ENCODE results near the gene CLTCL1.

The CLTCL1 gene

GRCh38 chr22:19242699-19243098, 48.8 kb downstream of the CLTCL1 start:
- DNase-seq: no peak

DNA sequence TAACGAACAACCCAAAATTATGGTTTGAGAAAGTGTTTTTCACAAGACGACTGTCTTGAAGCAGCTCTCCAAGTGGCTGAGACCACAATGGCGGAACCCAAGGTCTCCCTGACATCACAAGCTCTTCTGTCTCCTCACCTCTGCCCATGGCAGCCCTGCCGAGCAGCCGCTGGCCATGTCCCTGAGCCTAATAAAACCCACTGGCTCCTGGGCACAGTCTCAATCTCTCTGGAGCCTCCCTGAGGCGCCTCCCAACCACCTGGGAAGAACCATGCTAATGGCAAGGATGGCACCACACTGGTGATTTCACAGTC, 50.0 kb downstream of the CLTCL1 start:
- no peak for DNase-seq

DNA sequence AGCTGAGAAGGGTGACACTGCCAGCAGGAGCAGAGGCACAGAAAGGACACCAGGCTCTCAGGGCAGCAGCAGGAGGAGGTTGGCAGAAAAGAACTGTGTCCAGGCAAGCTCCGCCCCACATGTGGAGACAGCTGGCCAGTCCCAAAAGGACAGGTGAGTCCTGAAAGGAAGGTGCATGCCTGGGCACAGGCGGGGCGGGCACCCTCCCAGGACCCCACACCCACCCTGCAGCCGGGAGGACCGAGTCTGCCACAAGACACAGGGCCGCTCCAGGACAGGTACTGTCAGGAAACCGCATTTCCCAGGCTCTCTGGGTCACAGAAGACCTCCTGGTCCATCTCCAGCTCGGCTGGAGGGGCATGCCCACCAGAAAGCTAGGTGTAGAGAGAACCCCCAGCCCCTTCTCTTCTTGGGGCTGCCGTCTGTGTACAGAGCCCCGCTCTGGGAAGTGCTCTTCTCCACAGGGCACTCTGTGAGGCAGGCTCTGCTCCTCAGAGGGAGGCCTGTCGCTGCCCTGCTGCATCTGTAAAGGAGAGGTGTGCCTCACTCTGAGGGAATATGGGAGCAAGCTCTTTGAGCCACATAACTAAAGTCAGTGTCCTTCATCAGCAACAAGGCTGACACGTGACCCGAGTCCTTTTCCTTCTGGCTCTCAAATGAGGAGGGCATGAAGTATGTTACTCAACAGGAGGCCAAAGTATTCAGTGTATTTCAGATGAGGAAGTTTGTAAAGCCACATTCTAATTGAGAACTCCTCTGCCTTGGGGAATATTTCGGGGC, 50.5 kb downstream of the CLTCL1 start:
- no peak for DNase-seq

DNA sequence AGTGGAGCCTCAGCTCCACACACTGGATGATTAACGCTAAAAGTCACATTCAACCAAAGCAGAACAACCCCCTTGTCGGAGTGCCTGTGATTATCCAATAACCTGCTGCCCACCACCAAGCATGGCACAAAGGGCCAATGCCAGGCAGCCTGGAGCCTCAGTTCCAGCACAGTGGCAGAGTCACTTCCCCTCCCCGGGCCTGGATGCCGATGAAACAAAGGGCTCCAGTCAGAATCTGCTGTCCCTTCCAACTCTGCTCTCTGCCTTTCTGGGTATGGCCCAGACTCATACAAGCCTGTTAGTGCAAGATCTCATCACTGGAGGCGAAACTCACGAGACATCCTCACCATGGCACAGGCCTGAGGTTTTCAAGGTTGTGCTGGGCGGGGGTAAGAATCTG, 52.1 kb downstream of the CLTCL1 start:
- no peak for DNase-seq

DNA sequence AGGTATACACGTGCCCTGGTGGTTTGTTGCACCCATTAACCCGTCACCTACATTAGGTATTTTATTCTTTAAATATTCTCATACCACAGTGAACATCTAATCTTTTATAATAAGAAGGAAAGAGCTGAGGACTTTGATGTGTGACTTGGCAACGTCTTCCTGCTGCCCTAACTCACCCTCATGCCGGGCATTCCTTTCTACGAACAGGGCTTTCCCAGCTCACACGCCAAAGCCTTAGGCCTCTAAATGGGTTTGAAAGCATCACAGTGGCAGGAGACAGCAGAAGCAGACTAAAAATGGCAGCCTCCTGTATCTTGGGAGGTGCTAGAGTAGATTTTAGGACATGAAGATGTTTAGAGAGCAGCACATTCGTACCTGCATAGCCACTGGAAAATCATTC, 52.6 kb downstream of the CLTCL1 start:
- no peak for DNase-seq

DNA sequence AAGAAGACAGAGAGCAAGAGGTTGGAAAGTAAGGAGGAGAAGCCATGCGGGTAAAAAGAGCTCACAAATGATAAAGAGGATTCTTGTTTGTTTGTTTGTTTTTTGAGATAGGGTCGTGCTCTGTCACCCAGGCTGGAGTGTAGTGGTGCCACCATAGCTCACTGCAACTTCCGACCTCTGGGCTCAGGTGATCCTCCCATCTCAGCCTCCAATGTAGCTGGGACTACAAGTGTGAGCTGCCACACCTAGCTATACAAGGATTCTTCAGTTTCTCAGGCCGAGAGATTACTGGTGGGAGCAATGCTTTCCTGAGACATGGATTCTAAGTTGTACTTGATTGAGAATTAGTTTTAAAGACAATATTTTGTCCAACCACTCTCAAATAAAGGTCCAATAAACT, 55.6 kb downstream of the CLTCL1 start:
- no peak for DNase-seq

GRCh38 chr22:19234126-19234896, 57.2 kb downstream of the CLTCL1 start:
- DNase-seq: no peak

GRCh38 chr22:19233189-19233661, 58.3 kb downstream of the CLTCL1 start:
- DNase-seq: no peak

DNA sequence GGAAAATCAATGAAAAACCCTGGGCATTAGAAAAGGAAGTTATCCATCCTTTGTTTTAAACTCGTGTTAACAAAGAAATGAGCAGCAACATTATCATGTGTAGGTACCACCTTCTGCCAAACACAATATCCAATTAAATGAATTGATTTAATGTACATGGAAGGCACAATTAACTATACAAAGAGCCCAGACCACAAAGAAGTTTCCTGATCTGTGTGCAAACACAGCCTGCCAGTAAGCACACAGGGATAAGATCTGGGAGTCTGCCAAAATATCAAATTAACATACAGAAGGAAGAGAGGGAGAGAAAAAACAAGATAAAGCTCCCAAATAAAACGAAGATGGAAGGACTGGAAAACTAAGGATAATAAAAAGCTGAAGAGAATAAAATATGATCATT, 58.9 kb downstream of the CLTCL1 start:
- DNase-seq: no peak

GRCh38 chr22:19231986-19232385, 59.5 kb downstream of the CLTCL1 start:
- no peak for DNase-seq

- DNase-seq: no peak
Measured at GRCh38 chr22:19229600-19229999, 61.9 kb downstream of the CLTCL1 start.

- DNase-seq: no peak
Measured at GRCh38 chr22:19228179-19228578, 63.3 kb downstream of the CLTCL1 start.

- DNase-seq: no peak
Measured at GRCh38 chr22:19226428-19226827, 65.1 kb downstream of the CLTCL1 start.

GRCh38 chr22:19225560-19225959, 66.0 kb downstream of the CLTCL1 start:
- DNase-seq: no peak

DNA sequence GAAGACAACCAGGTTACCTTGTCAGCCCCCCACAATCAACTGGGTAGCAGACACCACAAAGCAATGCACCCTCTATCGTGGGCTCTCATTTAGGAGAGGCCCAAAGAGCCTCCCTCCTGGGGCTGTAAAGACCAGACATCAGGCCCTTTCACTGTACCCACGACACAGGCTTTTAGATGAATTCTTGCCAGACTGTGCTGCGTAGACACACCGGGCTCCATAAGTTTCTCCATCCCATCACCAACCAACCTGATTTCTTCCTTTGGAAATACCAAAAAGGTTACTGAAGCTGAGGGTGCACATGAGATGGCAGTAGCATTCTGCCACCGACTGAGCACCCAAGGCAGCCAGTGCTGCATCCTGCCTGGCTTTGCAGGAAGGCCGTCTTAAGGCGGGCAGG, 66.5 kb downstream of the CLTCL1 start:
- no peak for DNase-seq

DNA sequence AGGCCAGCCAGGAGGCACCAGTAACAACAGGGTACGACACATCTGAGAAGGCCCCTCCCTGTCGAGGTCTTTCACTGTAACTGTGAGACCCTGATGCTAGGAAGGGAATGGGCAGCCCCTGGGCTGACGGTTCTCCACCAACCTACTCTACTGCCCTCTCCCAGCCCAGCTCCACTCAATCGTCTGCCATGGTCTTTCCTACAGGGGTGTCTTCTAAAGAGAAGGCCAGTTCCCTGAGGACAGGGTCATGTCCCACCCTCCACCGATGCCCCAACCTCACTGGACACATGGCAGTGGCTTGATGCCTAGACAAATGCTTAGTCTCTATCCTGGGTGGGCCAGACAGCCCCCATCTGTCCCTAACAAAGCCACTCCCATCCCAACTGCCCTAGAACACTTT, 67.0 kb downstream of the CLTCL1 start:
- no peak for DNase-seq

DNA sequence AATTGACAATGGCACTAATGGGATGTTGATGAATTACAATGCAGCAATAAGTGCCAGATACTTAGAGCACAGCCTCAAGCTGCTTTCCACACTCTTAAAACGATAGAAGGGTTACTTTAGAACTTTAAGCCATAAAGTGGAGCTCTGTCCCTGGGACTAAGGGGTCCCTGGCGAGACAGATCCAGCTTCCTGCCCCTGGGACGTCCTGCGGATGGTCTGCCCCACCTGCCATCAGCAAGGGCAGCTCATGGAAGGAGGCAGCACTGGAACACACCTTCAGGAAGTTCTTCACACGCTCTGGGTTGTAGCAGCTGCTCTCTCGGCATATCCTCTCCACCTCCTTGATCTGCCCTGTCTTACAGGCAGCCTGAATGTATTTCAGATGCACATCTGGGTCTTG, 67.9 kb downstream of the CLTCL1 start:
- no peak for DNase-seq

DNA sequence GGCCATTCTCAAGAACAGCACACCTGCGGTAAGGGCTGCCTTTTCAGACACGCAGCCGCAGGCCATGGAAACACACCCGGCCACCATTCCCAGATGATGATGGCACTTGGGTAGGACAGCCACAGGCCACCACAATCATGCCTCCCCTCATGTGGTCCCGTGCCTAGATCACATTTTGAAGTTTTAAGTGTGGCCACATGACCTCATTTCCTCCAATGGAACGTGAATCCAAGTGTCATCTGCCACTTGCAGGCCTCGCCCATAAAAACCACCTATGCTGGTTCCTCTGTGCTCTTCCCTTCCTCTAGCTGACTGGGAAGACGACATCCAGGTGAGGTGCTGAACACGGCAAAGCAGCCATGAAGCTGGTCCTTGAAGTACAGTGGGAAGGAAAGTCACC, 68.4 kb downstream of the CLTCL1 start:
- DNase-seq: no peak

- DNase-seq: no peak
Measured at GRCh38 chr22:19222242-19223005, 69.1 kb downstream of the CLTCL1 start.

DNA sequence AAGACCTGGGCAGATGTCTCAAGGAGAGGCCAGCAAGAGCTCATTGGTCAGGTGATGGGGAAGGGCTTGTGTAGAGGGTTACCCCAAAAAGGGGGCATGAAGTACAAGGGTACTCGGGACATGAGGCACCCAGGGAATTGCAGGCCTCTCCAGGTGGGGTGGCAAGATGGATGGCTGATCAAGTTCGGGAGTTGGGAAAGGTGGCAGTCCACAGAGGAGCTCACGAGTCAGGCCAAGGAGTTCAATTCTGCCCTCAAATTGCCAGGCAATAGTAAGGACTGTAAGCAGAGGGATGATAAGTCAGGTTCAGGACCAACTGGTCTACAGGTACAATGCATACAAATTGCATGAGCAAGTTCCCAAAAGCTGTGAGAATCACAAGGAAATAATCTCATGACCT, 70.7 kb downstream of the CLTCL1 start:
- DNase-seq: no peak

DNA sequence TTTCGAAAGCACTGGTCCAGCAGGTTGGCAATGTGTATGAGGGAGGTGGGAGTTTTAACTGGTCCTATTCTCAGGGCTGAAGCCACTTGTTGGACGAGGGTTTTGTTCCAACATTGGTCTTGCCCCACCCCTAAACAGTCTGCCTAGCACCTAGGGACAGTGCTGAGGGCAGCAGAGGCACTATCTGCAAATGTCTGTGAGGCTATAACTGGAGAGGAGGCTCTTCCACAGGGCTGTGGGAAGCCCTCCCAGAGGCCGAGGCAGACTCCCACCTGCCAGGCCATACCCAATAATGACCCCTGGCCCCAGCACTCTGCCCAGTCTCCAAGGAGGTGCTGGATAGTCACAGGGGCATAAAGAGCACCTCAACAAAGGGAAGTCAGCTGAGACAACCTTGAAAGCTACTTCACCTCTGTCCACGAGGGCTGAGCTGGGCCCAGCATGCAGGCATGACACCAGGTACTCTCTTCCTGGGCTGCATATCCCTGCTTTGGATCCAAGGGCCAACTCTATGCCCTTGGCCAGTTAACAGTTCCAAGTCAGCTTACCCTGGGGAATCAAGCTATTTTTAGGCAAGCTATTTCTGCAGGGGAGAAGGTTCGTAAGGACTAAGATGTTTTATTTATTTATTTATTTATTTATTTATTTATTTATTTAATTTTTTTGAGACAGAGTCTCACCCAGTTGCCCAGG, 72.8 kb downstream of the CLTCL1 start:
- DNase-seq: no peak

GRCh38 chr22:19216579-19216978, 74.9 kb downstream of the CLTCL1 start:
- no peak for DNase-seq

DNA sequence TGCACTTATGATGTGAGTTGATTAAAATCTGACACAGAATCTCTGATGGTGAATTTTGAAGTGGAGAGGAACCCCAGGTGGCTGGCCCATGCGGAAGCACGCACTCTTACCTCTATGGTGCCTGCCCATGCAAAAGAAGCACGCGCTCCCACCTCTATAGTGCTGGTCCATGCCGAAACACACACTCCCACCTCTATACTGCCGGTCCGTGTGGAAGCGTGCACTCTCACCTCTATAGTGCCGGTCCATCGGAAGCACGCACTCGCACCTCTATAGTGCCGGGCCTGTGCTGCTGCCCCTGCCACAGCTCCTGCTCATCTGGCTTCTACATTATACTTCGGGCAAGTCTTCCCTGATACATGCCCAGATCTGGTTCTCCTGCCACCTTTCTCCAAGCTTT, 76.2 kb downstream of the CLTCL1 start:
- DNase-seq: no peak

All from T-helper 1 cell (primary cell).